Measurements from ENCODE around the gene ZNF860.
"Not testable (repeated sequence)": the region's sequence is repeated elsewhere in the genome, so short reads cannot be mapped to it uniquely, and the experiment has no call there.

The ZNF860 gene

DNA sequence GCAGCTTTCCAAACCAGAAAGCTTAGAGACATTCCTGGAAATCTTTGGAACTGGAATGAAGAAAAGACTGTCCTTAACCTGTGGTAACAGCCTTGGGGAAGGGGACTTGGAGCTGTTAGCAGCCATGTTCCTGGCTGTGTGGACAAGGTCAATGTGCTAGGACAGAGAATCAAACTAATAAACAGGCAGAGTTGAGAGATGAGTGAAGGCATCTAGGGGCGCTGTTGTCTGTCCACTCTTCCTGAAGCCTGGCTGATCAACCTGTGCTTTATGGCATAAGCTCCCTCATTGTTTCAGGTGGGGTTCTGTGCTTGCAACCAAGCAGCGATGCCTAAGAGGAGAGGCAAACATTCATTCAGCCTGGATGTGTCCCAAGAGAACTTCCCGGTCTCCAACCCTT lies 19.3 kb downstream of the ZNF860 start:
- DNase-seq: no peak

DNA sequence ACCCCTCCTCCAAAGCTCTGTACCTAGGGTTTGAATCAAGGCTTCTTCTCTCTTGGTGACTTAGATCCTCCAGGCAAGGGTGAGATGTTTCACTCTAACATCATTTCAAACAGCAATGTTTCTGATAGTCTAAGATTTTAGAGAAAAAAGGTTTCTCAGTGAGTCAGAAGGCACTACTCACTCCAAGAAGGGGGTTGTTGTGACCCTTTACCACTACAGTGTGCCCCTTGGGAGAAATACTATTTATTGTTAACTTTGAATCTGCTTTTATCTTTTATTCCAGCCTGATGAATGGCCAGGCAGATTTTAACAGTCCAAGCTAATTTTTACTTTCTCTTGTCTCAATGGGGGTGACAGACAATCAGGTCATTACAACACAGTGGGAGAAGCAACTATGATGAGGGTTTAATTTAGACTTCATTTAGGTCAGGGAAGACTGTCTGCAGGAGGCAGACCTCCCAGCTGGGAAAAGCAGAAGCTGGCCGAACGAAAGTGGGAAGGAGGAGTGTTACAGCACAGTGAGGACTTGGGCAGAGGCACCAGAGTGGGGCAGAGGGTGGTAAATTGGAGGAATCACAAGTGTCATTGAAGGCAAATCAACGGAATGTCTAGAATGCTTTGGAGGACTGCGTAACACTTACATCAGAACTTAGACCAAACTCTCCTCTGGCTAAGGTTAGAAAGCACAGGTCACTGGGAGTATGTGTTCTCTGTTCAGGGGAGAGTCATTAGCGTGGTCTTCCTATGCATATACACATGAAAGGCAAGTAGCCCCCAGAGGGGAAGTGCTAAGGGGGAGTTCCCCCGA lies 21.2 kb downstream of the ZNF860 start:
- DNase-seq: no peak

DNA sequence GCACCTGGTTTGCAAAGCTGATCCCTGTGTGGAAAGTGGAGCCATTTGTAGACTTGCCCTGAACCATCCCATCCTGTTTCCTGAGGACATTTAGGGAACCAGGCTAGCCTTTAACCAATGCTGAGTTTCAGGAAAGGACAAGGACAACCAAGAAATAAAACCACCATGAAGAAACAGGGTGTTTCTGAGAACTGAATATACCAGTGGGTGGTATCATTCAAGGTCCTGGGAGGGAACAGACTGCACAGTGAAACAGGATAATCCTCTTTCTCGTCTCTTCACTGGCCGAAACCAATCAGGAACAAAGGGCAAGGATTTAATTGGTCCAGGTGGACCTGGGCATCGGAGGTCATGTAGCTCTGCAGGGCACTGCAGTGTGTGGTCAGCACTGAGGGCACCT lies 21.8 kb downstream of the ZNF860 start:
- no peak for DNase-seq

DNA sequence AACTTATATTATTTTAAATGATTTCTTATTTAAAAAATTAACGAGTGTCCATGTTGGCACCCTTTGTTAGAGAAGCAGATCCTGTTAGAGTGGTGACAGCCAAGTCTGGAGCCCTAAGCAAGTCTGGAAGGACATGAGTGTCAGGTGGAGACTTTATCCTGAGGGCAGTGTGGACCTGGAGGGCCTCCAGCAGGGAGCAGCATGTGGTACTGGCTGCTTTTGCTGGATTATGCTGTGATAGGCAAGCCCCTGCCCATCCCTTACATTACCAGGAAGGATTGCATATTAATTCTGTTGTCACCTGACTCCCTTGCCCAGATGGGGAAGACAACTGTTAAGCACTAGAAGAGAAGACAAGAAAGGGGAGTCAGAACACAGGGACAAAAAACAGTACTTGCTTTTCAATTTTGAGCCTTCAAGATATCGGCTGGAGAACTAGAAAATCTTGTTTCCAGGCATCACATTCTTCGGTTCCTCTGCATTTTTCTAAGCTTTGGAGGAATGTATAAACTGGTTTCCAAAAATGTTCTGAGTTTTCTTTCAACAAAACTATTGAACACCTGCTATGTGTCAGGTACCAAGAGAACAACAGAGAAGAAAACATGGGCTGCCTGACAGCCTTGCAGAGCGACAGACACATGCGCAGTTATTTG lies 22.7 kb downstream of the ZNF860 start:
- no peak for DNase-seq

DNA sequence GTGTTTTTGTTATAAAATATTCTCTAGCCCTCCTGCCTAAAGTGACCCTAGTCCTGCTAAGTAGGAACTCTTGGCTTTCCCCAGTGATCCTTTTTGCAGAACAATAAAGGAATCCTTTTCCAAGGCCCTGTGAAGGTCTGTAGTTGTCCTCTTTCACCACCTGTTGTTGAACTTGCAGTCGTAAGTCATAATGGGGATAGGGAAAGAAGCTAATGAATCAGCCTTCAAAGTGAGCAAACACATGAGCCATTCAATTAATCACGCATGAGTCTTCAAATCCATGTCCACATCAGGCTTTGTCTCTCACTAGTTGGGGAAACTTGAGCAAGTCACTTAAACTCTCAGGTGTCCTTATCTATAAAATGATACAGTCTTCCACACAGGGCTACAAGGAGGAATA lies 27.6 kb downstream of the ZNF860 start:
- DNase-seq: no peak

DNA sequence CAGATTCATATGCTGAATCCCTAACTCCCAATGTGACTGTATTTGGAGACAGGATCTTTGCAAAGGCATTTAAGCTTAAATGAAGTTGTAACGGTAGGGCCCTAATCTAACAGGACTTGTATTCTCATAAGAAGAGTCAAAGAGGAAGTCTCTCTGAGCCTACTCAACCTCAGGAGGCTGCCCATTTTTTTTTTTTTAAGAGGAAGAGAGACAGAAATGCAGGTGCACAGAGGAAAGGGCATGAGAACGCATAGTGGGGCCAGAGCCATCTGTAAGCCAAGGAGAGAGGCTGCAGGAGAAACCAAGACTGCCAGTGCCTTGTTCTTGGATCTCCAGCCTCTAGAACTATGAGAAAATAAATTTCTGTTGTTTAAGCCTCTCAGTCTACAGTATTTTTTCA lies 28.4 kb downstream of the ZNF860 start:
- no peak for DNase-seq

DNA sequence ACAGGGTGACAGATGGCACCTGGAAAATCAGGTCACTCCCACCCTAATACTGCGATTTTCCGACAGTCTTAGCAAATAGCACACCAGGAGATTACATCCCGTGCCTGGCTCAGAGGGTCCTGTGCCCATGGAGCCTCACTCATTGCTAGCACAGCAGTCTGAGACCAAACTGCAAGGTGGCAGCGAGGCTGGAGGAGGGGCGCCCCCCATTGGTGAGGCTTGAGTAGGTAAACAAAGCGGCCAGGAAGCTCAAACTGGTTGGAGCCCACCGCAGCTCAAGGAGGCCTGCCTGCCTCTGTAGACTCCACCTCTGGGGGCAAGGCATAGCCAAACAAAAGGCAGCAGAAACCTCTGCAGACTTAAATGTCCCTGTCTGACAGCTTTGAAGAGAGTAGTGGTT lies 29.1 kb downstream of the ZNF860 start:
- not testable (repeated sequence) for DNase-seq

DNA sequence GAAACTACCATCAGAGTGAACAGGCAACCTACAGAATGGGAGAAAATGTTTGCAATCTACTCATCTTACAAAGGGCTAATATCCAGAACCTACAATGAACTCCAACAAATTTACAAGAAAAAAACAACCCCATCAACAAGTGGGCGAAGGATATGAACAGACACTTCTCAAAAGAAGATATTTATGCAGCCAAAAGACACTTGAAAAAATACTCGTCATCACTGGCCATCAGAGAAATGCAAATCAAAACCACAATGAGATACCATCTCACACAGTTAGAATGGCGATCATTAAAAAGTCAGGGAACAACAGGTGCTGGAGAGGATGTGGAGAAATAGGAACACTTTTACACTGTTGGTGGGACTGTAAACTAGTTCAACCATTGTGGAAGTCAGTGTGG lies 34.1 kb downstream of the ZNF860 start:
- DNase-seq: not testable (repeated sequence)

DNA sequence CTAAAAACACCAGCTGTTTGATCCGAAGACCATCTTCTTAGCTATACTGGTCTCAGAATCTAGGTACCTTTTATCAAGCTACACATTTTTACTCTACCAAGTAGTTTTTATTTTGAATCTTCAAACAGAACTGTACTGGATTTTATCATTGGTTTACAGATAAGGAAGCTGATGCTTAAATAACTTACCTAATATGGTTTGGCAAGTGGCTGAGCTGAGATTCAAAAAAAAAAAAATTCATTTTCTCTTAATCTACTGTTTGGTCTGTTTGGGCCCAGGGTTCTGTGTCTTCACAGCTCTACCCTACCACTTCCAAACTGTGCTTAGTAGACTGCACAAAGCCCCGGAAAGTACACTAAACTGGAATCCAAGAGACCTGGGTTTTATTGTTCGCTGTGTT lies 35.7 kb downstream of the ZNF860 start:
- DNase-seq: no peak

DNA sequence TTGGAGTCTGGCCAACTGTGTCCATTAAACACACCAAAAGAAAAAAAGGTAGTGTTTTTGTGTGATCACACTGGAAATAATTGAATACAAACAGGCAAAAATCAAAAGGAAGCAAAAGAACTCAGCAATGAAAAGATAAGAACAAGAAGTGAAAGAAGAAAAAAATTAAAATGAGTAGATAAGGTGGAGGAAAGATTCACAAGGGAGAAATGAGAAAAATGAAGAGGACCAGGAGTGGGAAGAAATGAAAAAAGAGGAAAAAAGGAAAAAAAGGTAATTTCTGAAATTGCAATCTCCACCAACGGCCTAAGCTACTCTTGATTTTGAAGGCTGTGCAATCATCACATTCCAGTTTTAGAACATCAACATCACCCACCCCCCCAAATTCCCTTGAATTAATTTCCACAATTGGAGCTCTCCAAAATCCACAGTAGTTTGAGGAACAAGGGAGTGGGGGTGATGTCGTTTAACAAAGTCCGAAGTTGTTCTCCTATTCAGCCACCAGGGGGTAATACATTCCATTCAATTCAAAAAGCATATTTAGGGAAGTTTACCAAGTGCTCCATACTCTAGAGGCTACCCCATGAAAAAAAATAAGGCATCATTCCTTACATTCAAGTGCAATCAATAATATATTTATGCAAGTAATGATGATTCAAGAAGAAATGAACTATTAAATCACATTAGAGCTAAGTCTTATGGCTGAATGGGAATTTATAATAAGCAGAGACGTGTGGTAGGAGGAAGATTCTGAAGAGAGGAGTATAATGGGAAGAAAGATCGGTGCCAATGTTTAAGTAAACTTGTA lies 37.4 kb downstream of the ZNF860 start:
- peak; percentile 12 for DNase-seq

DNA sequence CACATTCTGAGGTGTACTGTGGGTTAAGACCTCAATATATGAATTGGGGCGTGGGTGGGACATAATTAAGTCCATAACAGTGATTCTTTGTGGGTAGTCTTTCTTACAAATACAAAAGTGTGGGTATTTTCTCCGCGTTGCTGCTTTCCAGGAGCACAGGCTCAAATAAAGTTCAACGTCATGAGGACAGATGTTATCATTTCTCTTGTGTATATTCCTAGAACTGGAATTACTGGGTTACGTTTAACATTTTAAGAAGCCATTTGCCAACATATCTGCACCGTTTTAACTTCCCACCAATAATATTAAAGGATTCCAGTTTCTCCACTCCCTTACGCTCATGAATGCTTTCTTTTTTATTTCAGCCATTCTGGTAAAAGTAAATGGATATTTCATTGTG lies 39.6 kb downstream of the ZNF860 start:
- DNase-seq: no peak

DNA sequence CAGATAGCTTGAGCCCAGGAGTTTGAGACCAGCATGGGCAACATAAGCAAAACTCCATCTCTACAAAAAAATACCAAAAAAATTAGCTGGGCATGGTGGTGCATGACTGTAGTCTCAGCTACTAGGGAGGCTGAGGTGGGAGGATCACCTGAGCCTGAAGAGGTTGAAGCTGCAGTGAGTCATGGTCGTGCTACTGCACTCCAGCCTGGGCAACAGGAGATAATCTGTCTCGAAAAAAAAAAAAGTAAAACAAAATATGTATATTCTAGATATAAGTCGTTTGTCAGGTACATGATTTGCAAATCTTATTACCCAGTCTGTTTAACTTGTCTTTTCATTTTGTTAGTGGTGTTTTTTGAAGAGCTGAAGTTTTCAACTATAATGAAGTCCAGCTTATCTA lies 40.2 kb downstream of the ZNF860 start:
- no peak for DNase-seq

DNA sequence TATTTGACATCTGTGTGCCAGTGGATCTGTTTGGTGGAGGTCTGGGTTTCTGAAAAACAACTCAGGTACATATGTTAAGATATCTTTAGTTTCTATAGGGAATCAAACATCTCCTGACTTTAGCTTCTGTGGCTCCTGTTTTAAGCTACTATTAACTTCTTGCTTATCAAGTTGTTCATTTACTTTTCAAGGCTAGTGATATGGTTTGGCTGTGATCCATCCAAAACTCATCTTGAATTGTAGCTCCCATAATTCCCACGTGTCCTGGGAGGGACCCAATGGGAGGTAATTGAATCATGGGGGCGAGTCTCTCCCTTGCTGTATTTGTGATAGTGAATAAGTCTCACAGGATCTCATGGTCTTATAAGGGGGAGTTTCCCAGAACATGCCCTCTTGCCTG lies 41.4 kb downstream of the ZNF860 start:
- DNase-seq: no peak

DNA sequence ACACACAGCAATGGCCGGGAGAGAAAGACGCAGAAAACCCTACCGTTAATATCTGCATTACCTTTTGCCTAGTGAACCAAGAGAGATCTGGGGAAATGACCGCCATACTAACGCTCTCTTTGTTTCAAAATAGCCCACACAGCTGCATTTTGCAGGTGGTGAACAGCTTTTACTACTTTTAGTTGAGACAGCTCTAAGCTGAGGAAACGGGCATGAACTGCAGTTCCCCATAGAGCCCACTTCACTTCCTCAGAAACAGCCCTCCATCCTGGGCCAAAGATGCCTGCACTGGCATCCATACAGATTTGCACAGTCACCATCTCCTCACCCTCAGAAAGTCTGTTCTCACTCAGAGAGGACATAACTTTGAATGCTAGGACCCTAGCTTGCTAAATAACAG lies 45.0 kb downstream of the ZNF860 start:
- DNase-seq: no peak

DNA sequence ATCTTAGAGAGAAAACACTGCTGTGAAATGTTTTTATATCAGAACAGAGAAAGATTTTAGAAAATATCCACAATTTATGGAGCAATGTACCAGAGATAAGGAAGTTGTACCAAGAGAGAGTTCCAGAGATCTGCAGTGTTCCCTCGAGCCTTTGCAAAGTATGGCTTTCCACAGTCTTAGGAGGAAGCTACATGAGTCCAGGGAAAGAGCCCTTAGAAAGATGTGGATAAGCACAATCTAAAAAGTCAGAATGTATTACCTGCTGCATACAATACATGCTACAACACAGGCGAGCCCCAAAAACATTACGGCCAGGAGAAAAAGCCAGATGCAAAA lies 56.4 kb downstream of the ZNF860 start:
- DNase-seq: no peak

DNA sequence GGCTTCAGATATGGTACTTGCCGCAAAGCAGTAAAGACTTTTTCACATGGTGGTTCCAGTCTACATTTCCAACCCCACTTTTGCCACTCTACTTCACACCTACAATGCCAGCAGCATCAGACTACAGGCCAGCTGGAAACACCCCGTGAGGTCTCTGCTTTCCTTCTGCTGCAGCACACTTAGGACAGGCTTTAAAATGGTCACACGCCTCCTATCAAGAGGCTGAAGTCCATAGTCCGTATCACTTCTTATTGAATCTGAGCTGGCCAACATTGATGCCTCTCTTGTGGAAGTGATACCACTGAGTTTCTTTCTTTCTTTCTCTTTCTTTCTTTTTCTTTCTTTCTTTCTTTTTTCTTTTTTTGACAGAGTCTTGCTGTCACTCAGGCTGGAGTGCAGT lies 59.8 kb downstream of the ZNF860 start:
- DNase-seq: no peak

Data from CD4-positive, alpha-beta T cell treated with Interleukin-6 for 4 hours (primary cell).